Stimulated activated CD4-positive, alpha-beta T cell treated with anti-CD3 and anti-CD28 coated beads, TNF-alpha, amount 100 ng/mL, for 1 hour (primary cell): ENCODE data around the gene UNC13D.
"Not testable (repeated sequence)": the region's sequence is repeated elsewhere in the genome, so short reads cannot be mapped to it uniquely, and the experiment has no call there.

Source experiments
- DNase-seq, 3 donors: peaks; one replicate each; pipeline ENCODE4 v3.0.0-alpha.2; 2020; ENCODE audit warnings: low read depth in 3 of 3, low spot score in 1 of 3

Gene UNC13D

GRCh38 chr17:75843577-75844529 is at the start of gene UNC13D:
UNC13D (minus strand) TSS chr17:75844404; CDS start chr17:75844337, 67 bp downstream.
- DNase-seq: peak in 2 of 3 donors; percentile 38 to 41

DNA sequence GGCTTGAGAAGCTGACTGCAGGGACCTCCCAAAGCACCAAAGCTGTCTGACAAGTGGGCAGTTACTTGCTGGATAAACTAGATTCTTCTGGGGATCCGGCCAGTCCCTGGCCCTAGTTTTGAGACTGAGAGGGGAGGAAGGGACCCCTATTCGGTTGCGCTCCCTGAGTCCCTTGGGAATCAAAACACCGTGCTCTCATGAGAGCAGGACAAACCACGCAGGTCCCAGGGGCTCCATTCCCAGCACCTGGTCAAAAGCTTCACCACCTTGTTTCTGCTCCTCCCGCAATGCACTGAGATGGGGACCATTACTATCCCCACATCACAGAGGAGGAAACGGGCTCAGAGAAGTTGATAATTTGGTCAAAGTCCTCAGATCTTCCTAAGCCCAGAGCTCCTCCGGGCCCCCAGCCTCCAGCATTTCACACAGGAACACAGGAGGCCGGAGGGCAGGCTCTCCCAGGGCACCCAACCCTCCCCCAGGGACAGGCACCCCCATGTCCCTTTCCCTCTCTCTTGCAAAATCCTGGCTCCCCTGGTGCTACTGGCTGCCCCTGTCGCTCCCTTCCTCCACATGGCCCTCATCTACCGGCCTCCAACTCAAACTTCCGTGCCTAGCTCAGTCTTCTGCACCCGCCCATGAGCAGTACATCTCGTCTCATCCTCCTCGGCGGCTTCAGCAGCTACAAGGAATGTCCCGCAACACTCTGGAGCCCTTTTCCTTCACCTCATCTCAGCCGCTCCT is 49.3 kb upstream of the UNC13D start:
- no peak for DNase-seq

GRCh38 chr17:75892556-75893224 is 48.5 kb upstream of the UNC13D start:
- DNase-seq: no peak

- DNase-seq: no peak
These were observed 47.7 kb upstream of the UNC13D start for GRCh38 chr17:75891605-75892555.

DNA sequence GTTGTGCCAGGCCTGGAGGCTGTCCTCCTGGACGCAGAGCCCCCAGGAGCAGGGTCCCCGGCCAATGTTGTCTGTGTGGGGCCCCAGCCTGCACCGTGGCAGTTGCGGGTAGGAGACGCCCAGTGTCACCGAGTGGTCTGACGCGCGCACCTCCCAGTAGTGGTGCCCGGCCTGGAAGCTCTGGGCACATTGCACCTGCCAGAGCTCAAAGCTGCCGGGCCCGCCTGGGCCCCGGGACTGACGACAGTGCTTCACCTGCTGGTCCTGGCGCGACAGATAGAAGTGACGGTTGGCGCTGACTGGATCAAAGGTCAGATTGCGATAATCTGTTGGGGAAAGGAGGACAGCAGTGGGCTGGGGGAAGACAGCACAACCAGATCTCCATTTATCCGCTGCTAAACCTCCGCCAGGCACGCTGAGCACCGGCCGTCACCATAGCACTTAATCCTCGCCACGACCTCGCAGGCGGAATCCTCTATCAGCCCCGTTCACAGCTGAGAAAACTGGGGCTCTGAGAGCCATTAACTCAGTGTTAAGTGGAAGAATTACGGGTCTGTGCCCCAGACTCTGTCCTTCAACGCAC is 46.9 kb upstream of the UNC13D start:
- no peak for DNase-seq

DNA sequence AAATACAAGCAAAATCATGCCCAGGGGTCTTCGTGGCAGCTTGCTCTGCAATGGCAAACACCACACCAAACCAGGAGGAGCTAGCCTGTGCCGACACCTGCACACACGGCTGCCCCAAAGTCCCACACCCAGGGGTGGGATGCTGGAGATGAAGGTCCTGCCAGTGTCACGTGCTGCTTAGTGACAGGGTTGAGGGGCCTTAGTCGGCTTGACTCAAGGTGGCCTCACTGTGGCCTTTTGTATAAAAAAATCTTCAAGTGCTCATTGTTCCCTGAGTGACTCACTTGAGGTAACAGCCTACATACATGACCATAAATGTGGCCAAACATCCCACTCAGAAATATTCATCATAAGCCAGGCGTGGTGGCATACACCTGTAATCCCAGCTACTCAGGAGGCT is 45.2 kb upstream of the UNC13D start:
- DNase-seq: no peak

DNA sequence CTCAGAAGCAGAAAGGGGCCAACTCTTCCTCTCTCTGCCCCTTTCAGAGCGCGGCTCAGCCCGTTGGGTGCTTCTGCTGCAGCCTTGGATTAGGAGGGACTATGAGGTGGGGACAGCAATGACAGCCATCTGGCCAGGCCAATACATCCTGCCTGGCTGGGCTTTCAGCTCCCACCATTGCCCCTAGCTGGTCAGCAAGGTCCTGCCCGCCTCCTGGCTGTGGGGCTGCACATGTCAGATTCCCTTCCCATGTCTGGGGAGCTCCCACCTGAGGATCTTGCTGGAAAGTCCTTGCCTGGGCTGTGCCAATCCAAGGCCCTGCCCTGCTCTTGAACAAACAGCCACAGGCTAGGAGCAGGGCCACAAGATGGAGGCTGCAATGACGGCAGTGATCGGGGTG is 44.3 kb upstream of the UNC13D start:
- no peak for DNase-seq

DNA sequence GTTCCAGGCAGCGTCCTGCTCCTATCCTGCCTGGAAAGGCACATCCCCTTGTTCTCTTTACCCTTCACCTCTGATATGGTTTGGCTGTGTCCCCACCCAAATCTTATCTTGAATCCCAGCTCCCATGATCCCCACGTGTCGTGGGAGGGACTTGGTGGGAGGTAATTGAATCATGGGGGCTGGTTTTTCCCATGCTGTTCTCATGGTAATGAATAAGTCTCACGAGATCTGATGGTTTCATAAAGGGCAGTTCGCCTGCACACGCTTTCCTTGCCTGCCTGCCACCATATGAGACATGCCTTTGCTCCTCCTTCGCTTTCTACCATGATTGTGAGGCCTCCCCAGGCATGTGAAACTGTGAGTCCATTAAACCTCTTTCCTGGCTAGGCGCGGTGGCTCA is 41.7 kb upstream of the UNC13D start:
- DNase-seq: not testable (repeated sequence)

DNA sequence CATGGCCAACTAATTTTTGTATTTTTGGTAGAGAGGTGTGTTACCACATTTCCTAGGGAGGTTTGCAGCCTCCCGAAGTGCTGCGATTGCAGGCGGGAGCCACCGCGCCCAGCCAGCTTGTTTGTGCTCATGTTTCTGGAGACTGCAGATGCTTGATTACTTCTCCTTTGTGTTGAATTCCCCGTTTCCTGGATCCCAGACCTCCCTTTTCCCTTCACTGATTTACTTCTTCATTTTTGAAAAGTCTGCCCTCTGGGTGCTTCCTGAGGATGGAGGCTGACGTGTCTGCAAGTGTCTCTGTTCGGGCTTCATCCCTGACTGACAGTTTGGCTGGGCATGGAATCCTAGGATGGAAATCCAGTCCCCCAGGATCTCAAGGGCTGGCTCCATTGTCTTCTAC is 41.2 kb upstream of the UNC13D start:
- DNase-seq: no peak

GRCh38 chr17:75881678-75882454 is 37.7 kb upstream of the UNC13D start:
- DNase-seq: no peak

DNA sequence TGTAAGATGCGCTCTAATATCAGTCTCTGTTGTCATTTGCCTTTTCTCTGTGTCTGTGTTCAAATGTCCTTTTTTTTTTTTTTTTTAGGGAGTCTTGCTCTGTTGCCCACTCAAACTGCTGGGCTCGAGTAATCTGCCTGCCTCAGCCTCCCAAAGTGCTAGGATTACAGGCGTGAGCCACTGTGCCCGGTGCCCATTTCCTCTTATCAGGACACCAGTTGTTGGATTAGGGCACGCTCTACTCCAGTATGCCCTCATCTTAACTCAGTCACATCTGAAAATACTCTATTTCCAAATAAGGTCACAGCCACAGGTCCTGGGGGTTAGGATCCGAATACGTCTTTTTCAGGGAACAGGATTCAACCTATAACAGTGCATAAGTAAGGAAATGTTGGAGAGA is 36.1 kb upstream of the UNC13D start:
- no peak for DNase-seq

DNA sequence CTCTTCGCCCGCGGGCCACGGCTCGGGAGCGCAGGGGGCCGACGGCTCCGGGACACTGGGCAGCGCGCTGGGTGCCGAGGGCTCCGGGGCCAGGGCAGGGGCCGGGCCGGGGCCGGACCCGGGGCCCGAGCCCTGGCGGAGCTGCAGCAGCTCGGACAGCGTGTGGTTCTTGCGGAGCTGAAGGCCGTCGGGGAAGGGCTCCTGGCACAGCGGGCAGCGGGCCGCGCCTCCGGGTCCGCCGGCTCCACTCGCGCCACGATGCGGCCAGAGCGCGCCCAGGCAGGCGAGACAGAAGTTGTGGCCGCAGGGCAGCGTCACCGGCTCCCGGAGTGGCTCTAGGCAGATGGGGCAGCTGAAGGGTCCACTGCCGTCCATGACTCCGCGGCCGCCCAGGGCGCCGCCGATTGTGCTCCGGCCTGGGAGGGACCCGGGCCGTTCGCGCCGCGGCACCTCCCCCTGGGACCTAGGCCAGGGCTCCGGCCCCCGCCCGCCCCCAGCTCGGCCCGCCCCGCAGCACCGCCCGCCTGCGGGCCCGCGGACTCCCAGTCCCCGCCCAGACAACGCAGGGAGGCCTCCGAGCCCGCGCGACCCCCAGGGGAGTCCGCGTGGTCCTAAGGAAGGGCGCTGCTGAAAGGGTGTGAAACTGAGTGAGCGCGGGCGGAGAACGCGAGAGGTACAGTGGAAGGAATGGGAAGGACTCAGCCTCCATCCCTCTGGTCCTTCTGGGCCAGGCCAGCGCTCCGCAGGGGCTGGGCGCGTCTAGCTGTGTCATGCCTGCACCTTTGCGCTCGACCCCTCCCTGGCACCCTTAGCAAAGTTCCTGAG is 34.2 kb upstream of the UNC13D start, which contains the start of gene TRIM47:
Gene TRIM47, minus strand, starts transcription at position 408 of the 825 bp plus-strand sequence. Its CDS starts 33 bp downstream, at position 375.
- no peak for DNase-seq

DNA sequence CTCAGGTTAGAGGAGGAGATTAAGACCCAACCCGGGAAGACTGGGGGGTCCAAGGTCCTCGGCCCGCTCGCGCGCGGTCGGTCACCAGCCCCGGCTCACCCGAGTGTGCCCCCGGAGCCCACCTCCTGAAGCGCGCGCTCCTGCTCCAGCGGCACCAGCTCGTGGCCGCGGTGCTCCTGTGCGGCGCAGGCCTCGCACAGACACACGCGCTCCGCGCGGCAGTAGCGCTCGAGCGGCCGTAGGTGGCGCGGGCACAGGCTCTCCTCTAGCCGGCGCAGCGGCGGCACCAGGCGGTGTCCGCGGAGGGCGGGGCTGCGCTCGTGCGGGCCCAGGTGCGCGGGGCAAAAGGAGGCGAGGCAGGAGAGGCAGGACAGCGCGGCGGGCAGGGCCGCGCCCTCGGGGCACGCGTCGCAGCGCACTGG is 33.6 kb upstream of the UNC13D start:
- DNase-seq: peak in 2 of 3 donors; percentile 50 to 54

GRCh38 chr17:75876938-75877751 is 32.9 kb upstream of the UNC13D start:
- DNase-seq: no peak

DNA sequence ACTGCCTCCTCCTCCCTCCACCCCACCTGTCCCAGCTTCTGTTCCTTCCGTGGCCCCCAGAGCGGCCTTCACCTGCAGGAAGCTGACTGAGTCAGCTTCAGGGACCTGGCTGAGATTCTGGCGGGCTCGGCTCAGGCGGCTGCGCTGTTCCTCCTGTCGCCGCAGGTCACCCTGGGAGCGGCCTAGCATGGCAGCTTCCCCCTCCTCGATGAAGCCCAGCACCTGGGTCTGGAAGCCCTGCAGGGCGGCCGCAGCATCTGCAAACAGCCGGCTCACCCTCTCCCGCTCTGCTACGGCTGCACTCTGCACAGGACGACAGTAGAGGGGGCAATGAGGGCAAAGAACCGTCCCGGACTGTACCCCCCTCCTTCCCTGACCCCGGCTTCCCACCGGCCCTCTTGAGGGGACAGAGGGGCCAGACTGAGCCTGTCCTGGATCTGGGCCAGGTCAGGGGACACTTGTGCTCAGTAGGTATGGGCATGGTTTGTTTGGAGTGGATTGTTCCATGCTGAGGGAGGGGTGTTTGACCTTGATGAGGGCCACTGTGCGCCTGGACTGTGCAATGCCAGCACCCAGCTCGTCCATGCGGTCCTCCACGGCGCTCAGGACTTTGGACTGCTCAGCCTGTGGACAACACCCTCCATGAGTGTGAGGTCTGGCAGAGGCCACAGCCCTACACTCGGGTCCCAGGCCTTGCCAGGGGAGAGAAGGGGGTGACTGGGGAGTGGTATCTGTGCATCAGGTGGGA is 32.2 kb upstream of the UNC13D start:
- peak; percentile 40 to 65 (median 58) for DNase-seq

- DNase-seq: no peak
These were observed 31.7 kb upstream of the UNC13D start for GRCh38 chr17:75875940-75876189.
